Karpas-422 (cell line): ENCODE results near the gene ARHGAP29. TPM values are rescaled to one million over a fixed set of nuclear protein-coding genes. Genes with fewer than 3 reads are reported as not detected.
A peak's percentile ranks its signal among the peaks of the same experiment; 100 is the strongest.

Experiments
- DNase-seq: peaks from one replicate; pipeline ENCODE4 v3.0.0-alpha.2; 2015
- H2AFZ ChIP-seq: fragments of 200-600 bp; sonication (generic); 2 replicates; pipeline ENCODE4 v1.6.1; 2014; ENCODE audit warnings: antibody characterized with exemption, low read length, mixed read lengths
- H3K27ac ChIP-seq: fragments of 200-600 bp; sonication (generic); 2 replicates; pipeline ENCODE4 v1.5.1; 2014; ENCODE audit warnings: mild to moderate bottlenecking, low read length, moderate library complexity
- H3K27me3 ChIP-seq: fragments of 200-600 bp; sonication (generic); 2 replicates; pipeline ENCODE4 v1.6.1; 2014; ENCODE audit warnings: low read length, mixed read lengths
- H3K36me3 ChIP-seq: fragments of 200-600 bp; sonication (generic); 2 replicates; pipeline ENCODE4 v1.6.1; 2014; ENCODE audit warnings: low read length, mixed read lengths; ENCODE audit not compliant: insufficient read depth
- H3K4me1 ChIP-seq: fragments of 200-600 bp; sonication (generic); 2 replicates; pipeline ENCODE4 v1.6.1; 2014; ENCODE audit warnings: mild to moderate bottlenecking, low read length, mixed read lengths
- H3K4me2 ChIP-seq: fragments of 200-600 bp; sonication (generic); 2 replicates; pipeline ENCODE4 v1.6.1; 2014; ENCODE audit warnings: low read length, low read depth, mild to moderate bottlenecking; ENCODE audit not compliant: poor library complexity, severe bottlenecking
- H3K4me3 ChIP-seq: fragments of 200-600 bp; sonication (generic); 2 replicates; pipeline ENCODE4 v1.5.1; 2014; ENCODE audit warnings: mild to moderate bottlenecking, antibody characterized with exemption, low read length, mixed read lengths
- H3K79me2 ChIP-seq: fragments of 200-600 bp; sonication (generic); 2 replicates; pipeline ENCODE4 v1.6.1; 2014; ENCODE audit warnings: mild to moderate bottlenecking, low read length, mixed read lengths
- H3K9ac ChIP-seq: fragments of 200-600 bp; sonication (generic); 2 replicates; pipeline ENCODE4 v1.6.0; 2014; ENCODE audit warnings: low read length
- H3K9me2 ChIP-seq: fragments of 200-600 bp; sonication (generic), shearing (Covaris generic); replicated peaks from 2 replicates; pipeline ENCODE4 v1.6.0; 2014; ENCODE audit warnings: mild to moderate bottlenecking, low read length, moderate library complexity; ENCODE audit not compliant: insufficient read depth
- H3K9me3 ChIP-seq: fragments of 300-700, 200-600 bp; sonication (generic); 2 replicates; pipeline ENCODE4 v1.6.1; 2014; ENCODE audit warnings: low read length, mixed read lengths
- H4K20me1 ChIP-seq: fragments of 200-600 bp; sonication (generic); 2 replicates; pipeline ENCODE4 v1.6.1; 2014; ENCODE audit warnings: mild to moderate bottlenecking, antibody characterized with exemption, low read length, low read depth; ENCODE audit not compliant: insufficient read depth
- total RNA-seq: library from RNA; depleted of rRNA; stranded (reverse); fragments of >200 nt; shearing (Covaris generic); gene quantifications from 2 replicates; pipeline ENCODE4 v1.2.3, GENCODE V29; 2014; ENCODE audit warnings: low replicate concordance

ARHGAP29 gene
- total RNA-seq, 1 experiment from 2014 or later, result 0.48 TPM

GRCh38 chr1:94272388-94272787 is 35.0 kb upstream of the ARHGAP29 start:
- Histone ChIP-seq H3K79me2 (no peaks in the 10 kb centered on the region), H3K36me3 (no peaks in the 10 kb centered on the region), H3K4me2 (no peak overlapping the region), H3K9me3 (no peaks in the 10 kb centered on the region), H3K27ac (no peak overlapping the region), H3K9me2 (no peaks in the 10 kb centered on the region), H2AFZ (0 out of 2 replicates have a peak overlapping the region, but pooled peaks have one; percentile 36), H3K4me3 (no peak overlapping the region), H3K9ac (no peak overlapping the region), H3K4me1 (no peaks in the 10 kb centered on the region), H4K20me1 (no peaks in the 10 kb centered on the region), H3K27me3 (no peaks in the 10 kb centered on the region)
- DNase-seq, result no peak

- Histone ChIP-seq H3K36me3 (no peaks in the 10 kb centered on the region), H3K9me2 (no peaks in the 10 kb centered on the region), H3K4me1 (no peaks in the 10 kb centered on the region), H3K27me3 (no peaks in the 10 kb centered on the region), H3K4me2 (no peak overlapping the region), H3K9me3 (no peaks in the 10 kb centered on the region), H3K9ac (no peak overlapping the region), H3K4me3 (no peak overlapping the region), H4K20me1 (no peaks in the 10 kb centered on the region), H3K27ac (no peak overlapping the region), H3K79me2 (no peaks in the 10 kb centered on the region), H2AFZ (no peak overlapping the region)
- no peak for DNase-seq
These were observed 34.0 kb upstream of the ARHGAP29 start for GRCh38 chr1:94271373-94271772.

GRCh38 chr1:94270801-94271203 is 33.4 kb upstream of the ARHGAP29 start:
- Histone ChIP-seq H3K4me2 (no peak overlapping the region), H3K9me2 (no peaks in the 10 kb centered on the region), H3K4me3 (no peak overlapping the region), H4K20me1 (no peaks in the 10 kb centered on the region), H3K27me3 (no peaks in the 10 kb centered on the region), H2AFZ (no peak overlapping the region), H3K27ac (no peak overlapping the region), H3K9me3 (no peaks in the 10 kb centered on the region), H3K36me3 (no peaks in the 10 kb centered on the region), H3K79me2 (no peaks in the 10 kb centered on the region), H3K9ac (no peak overlapping the region), H3K4me1 (no peaks in the 10 kb centered on the region)
- DNase-seq, result no peak

DNA sequence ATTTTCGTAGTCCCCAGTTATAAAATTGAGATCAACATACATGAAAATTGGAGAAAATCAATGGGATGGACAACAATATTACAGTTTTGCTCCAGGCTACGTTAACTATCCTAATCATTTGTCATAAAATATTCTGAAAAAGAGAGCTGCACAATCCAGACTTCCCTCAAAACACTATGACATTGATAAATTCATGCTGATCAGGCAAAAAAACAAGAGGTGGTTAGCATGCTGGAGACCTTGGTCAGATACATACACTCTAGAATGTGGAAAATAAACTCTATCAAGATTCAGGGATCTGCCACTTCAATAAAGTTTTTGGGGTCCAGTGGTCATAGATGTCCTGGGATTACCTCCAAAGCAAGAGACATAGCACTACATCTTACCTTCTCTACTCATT is 32.5 kb upstream of the ARHGAP29 start:
- Histone ChIP-seq H3K9me3 (no peaks in the 10 kb centered on the region), H3K4me3 (no peak overlapping the region), H3K4me1 (no peaks in the 10 kb centered on the region), H3K4me2 (no peak overlapping the region), H3K9me2 (no peaks in the 10 kb centered on the region), H3K9ac (no peak overlapping the region), H3K27me3 (no peaks in the 10 kb centered on the region), H2AFZ (no peak overlapping the region), H3K36me3 (no peaks in the 10 kb centered on the region), H4K20me1 (no peaks in the 10 kb centered on the region), H3K79me2 (no peaks in the 10 kb centered on the region), H3K27ac (no peak overlapping the region)
- DNase-seq, result no peak

DNA sequence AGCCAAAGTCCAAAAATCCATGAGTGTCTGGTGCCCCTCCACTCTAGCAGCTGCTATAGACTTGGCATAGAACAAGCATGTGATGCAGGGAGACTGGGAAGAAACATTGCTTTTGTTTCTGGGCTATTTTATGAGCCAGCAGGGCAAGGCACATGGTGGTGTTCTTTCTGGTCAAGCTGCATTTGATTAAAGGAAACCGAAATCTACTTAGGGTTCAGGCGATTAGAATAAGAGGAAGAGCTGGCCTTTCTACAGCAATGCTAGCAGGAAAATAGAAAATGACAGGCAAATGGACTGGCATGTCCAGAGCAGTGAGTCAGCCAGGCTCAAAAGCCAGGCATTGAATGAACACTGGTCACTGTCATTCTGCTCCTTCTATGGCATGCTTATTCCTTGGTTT is 28.5 kb upstream of the ARHGAP29 start:
- Histone ChIP-seq H3K79me2 (no peaks in the 10 kb centered on the region), H3K4me2 (no peak overlapping the region)

DNA sequence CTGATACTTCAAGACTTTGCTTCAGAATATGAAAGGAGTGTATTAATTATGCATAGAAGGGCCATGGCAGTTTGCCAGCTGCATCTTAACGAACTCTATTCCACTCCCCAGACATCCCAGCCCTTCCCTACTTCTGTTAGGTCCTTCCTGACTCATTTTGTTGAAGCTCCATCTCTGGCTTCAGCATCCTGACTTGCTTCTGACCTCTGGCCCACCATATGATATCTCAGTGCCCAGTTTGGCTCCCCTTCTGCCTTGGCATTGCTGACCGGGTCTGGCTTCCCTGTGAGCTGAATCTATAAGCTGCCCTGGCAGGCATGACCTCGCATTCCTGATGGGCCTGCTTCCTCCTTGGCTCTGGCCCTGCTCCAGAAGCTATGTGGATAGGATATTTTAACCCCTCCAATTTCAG is 27.6 kb upstream of the ARHGAP29 start:
- H3K9me3 ChIP-seq, result no peaks in the 10 kb centered on the region
- H3K36me3 ChIP-seq, result no peaks in the 10 kb centered on the region
- H3K4me1 ChIP-seq, result no peaks in the 10 kb centered on the region
- no peak overlapping the region for H3K9ac ChIP-seq
- no peaks in the 10 kb centered on the region for H3K27me3 ChIP-seq
- H3K79me2 ChIP-seq, result no peaks in the 10 kb centered on the region
- no peak overlapping the region for H2AFZ ChIP-seq
- no peak overlapping the region for H3K4me2 ChIP-seq
- H3K9me2 ChIP-seq, result no peaks in the 10 kb centered on the region
- no peak overlapping the region for H3K27ac ChIP-seq
- no peak for DNase-seq
- no peaks in the 10 kb centered on the region for H4K20me1 ChIP-seq
- no peak overlapping the region for H3K4me3 ChIP-seq

More for the DNA sequence above, 28.5 kb upstream of the ARHGAP29 start:
- Histone ChIP-seq H4K20me1 (no peaks in the 10 kb centered on the region), H3K4me1 (no peaks in the 10 kb centered on the region), H3K27me3 (no peaks in the 10 kb centered on the region), H3K9me2 (no peaks in the 10 kb centered on the region), H3K9ac (no peak overlapping the region), H3K36me3 (no peaks in the 10 kb centered on the region), H3K27ac (no peak overlapping the region), H2AFZ (no peak overlapping the region), H3K4me3 (no peak overlapping the region), H3K9me3 (no peaks in the 10 kb centered on the region)
- no peak for DNase-seq

DNA sequence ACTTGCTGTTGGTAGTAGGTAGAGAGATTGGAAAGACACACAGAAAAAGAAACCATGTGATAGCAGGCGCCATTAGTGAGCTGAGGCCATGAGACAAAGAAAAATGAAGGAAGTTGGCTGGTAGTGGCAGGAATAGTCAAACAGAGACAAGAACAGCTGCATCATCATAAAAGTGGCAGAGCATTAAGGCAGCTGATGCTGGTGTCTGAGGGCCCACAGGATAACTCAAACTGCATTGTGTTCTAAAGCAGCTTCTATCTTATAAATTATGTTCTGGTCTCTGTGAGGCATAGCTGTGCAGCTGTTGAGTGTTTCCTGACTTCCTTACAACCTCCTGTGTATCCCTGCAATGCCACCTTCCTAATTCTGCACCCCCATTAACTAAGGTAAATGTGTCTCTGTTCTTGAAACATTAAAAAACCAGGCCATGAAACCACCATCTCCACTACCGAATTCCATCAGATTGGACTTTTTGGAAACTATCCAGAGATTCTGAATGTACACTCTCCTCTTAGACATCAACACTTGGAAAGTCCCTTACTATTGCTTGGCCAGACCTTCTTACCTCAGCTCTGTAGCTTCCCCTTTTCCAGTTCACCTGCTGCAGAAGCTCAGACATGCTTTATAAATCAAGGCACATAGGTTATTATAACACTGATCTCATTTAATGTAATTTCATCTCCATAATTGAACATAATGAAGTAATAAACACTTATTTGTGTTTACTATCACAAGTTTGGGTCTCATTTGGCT is 23.4 kb upstream of the ARHGAP29 start:
- H3K9me3 ChIP-seq, result no peaks in the 10 kb centered on the region
- H3K36me3 ChIP-seq, result no peaks in the 10 kb centered on the region
- no peak overlapping the region for H3K27ac ChIP-seq
- H3K9me2 ChIP-seq, result no peaks in the 10 kb centered on the region
- H2AFZ ChIP-seq, result no peak overlapping the region
- H3K4me2 ChIP-seq, result no peak overlapping the region
- H3K4me3 ChIP-seq, result no peak overlapping the region
- H3K79me2 ChIP-seq, result no peaks in the 10 kb centered on the region
- no peak for DNase-seq
- H3K9ac ChIP-seq, result no peak overlapping the region
- H3K4me1 ChIP-seq, result no peaks in the 10 kb centered on the region
- H3K27me3 ChIP-seq, result no peaks in the 10 kb centered on the region
- H4K20me1 ChIP-seq, result no peaks in the 10 kb centered on the region

DNA sequence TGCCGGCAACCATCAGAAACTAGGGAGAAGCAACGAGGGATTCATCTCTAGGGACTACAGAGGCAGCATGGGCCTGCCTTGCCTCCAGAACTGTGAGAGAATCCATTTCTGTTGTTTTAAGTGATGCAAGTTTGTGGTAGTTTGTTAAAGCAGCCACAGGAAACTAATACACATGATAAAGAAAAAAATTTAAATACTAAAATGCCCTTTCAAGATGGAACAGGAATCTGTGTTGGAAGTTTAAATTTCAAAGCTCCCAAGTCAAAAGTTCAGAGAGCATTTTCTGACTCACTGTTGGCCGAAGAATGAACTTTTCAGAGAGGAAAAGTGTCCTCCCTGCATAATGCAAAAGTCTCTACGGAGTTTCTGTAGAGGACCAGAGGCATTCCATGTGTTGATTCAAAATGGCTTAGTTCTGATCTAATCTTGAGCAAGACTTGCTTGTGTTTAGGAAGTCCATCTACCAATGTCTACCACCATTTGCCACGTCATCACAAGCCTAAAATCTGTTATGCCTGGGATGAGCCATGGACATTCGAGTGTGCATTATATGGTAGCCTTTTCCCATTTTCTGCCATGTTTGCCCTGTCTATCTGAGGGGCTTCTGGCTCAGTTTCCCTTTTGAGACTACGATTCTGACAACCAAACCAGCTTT is 22.4 kb upstream of the ARHGAP29 start:
- Histone ChIP-seq H3K9me2 (no peaks in the 10 kb centered on the region), H3K9me3 (no peaks in the 10 kb centered on the region), H3K4me1 (no peaks in the 10 kb centered on the region), H3K4me3 (no peak overlapping the region), H3K9ac (no peak overlapping the region), H3K36me3 (no peaks in the 10 kb centered on the region), H3K27me3 (no peaks in the 10 kb centered on the region), H3K4me2 (no peak overlapping the region), H3K27ac (no peak overlapping the region), H4K20me1 (no peaks in the 10 kb centered on the region), H3K79me2 (no peaks in the 10 kb centered on the region), H2AFZ (no peak overlapping the region)
- no peak for DNase-seq
